GM19455 (cell line): ENCODE results near the gene CTDSPL.

Source experiments
- ATAC-seq: cut with Tn5 transposase; IDR thresholded peaks from one replicate; pipeline ENCODE4 v1.9.1; 2021; ENCODE audit not compliant: unreplicated experiment

CTDSPL gene

GRCh38 chr3:37910671-37911400, 49.2 kb downstream of the CTDSPL start:
- no peak for ATAC-seq

DNA sequence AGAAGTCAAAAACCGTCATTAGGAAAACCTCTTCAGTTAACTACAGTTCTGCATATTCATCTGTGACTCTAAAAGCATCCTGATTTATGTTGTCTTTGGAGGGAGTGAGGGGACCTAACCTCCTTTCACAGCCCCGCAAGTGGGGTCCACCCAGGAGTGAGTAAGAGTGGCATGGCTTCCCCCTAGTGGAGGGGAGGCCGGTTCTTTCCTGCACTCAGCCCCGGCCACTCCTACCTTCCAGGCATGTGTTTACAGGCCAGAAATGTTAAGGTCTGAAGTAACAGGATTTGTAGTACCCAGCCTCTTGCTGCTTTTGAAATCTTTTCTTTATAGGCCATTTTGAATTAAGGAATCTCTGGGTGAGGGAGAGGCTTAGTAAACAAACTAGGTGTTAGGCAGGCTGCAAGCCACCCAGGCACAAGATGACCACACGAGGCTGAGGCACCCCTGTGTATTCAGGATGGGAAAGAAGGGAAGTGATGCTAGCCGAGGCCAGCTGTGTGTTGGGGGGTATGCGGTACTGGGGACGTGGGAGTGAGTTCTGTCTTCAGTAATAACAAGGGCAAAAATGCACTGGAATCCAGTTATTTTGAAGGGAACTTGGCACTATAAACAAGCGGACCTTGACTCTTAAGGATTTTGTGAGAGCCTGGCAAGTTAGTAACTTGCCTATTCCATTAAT, 50.5 kb downstream of the CTDSPL start:
- ATAC-seq: no peak

- ATAC-seq: no peak
These were observed 51.8 kb downstream of the CTDSPL start for GRCh38 chr3:37913522-37913921.

GRCh38 chr3:37916685-37917084, 55.0 kb downstream of the CTDSPL start:
- ATAC-seq: no peak

DNA sequence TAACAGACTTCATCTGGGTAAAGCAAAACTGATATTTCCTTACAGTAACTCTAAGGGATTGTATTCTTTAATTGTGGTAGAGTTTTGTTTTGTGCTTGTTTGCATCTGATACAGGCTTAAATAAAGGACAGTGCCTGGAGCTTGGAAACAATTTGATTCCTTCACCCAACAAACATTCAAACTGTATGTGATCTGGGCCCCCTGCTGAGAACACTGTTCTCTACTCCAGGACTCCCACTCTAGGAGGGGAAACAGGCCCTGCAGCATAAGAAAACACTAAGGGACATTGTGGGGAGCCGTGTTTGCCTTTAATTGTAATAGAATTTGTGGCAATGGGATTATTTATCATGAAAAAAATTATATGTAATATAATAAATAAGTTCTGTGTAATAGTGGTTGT, 56.9 kb downstream of the CTDSPL start:
- no peak for ATAC-seq

- ATAC-seq: no peak
These were observed 58.5 kb downstream of the CTDSPL start for GRCh38 chr3:37920156-37920699.

- ATAC-seq: no peak
These were observed 59.3 kb downstream of the CTDSPL start for GRCh38 chr3:37921025-37921424.

- no peak for ATAC-seq
These were observed 61.3 kb downstream of the CTDSPL start for GRCh38 chr3:37922721-37923568.

GRCh38 chr3:37923569-37924040, 61.9 kb downstream of the CTDSPL start:
- ATAC-seq: no peak

- ATAC-seq: no peak
These were observed 62.8 kb downstream of the CTDSPL start for GRCh38 chr3:37924453-37924852.

- no peak for ATAC-seq
These were observed 63.5 kb downstream of the CTDSPL start for GRCh38 chr3:37925157-37925556.

DNA sequence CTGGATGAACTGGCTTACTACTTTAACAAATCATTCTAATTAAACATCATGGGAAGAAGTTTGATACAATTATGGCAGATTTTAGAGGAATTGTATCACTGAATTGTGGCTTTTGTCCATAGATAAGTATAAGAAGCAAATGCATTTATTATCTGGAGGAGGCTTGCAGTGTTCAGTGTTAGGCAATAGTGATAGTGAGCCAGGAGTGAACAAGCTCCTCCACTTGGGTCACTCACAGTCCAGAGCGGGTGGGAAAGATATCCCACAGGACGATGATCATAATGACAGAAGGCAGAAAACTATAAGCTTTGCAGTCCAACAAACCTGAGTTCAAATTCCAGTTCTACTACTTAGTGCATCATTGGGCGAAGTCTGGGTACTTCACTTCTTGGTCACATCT, 64.9 kb downstream of the CTDSPL start:
- ATAC-seq: no peak

DNA sequence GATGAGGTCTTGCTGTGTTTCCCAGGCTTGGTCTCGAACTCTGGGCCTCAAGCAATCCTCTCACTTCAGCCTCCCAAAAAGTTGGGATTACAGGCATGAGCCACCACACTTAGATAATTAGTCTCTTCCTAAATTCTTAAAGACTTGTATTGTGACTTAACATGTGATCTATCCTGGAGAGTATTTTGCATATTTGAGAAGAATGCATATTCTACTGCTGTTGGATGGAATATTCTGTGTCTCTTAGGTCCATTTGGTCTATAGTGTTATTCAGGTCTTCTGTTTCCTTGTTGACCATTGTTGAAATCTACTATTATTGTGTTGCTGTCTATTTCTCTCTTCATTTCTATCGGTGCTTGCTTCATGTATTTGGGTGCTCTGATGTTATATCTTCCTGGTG, 68.8 kb downstream of the CTDSPL start:
- no peak for ATAC-seq

GRCh38 chr3:37932505-37932904, 70.8 kb downstream of the CTDSPL start:
- no peak for ATAC-seq

- ATAC-seq: no peak
These were observed 73.1 kb downstream of the CTDSPL start for GRCh38 chr3:37934631-37935289.

GRCh38 chr3:37935290-37935668, 73.6 kb downstream of the CTDSPL start:
- no peak for ATAC-seq

- no peak for ATAC-seq
These were observed 74.3 kb downstream of the CTDSPL start for GRCh38 chr3:37935756-37936666.

DNA sequence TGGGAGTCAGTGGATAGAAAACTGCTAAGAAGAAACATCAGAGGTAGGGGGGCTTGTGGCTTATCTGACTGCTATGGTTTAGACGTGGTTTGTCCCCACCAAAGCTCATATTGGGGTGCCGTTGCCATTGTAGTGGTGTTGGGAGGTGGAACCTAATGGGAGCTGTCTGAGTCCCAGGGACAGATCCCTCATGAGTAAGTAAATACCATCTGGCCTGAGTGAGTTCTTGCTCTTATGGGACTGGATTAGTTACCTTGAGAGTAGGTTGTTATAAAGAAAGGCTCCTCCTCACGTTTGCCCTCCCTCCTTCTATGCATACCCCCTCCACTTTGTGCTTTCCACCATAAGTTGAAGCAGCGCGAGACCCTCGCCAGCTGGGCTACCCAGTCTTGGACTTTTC, 75.5 kb downstream of the CTDSPL start:
- no peak for ATAC-seq

- ATAC-seq: no peak
These were observed 76.3 kb downstream of the CTDSPL start for GRCh38 chr3:37938011-37938410.
